HL-60 (cell line): ENCODE results near the gene PRLR.

ENCODE experiments used
- POLR2AphosphoS5 ChIP-seq: IDR thresholded peaks from 2 replicates; pipeline ENCODE4 v1.6.1; 2012; ENCODE audit warnings: low read depth
- REST ChIP-seq: IDR thresholded peaks from 2 replicates; pipeline ENCODE4 v1.6.1; 2012; ENCODE audit warnings: low read depth; ENCODE audit not compliant: insufficient replicate concordance
- TF ChIP-seq, protein P1 (sequence below): IDR thresholded peaks from one replicate; pipeline ENCODE4 v1.5.1; 2011; ENCODE audit warnings: low read length, control low read depth, inconsistent platforms; ENCODE audit not compliant: insufficient read depth

DNA sequence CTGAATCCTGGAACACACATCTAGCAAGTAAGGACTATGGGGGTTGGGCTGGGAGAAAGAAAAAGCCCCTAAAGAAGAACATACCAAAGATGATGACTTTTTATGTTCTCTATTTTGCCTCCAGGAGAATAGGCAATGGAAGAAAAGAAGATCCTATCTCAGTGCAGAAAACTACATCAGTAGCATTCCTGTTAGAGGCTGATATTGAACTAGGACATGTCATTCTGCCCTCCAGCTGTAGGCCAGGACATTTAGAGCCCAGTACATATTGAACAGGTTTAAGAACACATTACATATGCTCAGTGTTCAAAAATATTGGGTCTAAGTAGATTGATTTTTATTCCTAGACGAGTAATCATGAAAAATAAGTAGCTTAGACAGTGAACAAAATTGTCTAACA lies 24.7 kb downstream of the PRLR start:
- TF ChIP-seq, protein P1, sequence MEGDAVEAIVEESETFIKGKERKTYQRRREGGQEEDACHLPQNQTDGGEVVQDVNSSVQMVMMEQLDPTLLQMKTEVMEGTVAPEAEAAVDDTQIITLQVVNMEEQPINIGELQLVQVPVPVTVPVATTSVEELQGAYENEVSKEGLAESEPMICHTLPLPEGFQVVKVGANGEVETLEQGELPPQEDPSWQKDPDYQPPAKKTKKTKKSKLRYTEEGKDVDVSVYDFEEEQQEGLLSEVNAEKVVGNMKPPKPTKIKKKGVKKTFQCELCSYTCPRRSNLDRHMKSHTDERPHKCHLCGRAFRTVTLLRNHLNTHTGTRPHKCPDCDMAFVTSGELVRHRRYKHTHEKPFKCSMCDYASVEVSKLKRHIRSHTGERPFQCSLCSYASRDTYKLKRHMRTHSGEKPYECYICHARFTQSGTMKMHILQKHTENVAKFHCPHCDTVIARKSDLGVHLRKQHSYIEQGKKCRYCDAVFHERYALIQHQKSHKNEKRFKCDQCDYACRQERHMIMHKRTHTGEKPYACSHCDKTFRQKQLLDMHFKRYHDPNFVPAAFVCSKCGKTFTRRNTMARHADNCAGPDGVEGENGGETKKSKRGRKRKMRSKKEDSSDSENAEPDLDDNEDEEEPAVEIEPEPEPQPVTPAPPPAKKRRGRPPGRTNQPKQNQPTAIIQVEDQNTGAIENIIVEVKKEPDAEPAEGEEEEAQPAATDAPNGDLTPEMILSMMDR, result no peak
- no peak for TF ChIP-seq POLR2AphosphoS5
- no peak for TF ChIP-seq REST
